Psoas muscle (tissue), 8 donors: ENCODE measurements around the gene ABHD5. TPM values are rescaled to one million over a fixed set of nuclear protein-coding genes. Genes with fewer than 3 reads are reported as not detected.

Experiments used
- ATAC-seq, 4 donors: fragments of 200-7000 bp; cut with Tn5 transposase; one replicate each; pipeline ENCODE4 v1.9.1; 2020; ENCODE audit warnings: moderate library complexity in 3 of 4, mild to moderate bottlenecking in 2 of 4
- DNase-seq, 2 donors: peaks; one replicate each; pipeline ENCODE4 v3.0.0-alpha.2; 2020
- H3K27ac ChIP-seq: fragments of 200-600 bp; one replicate; pipeline ENCODE4 v1.8.0; 2022
- H3K27me3 ChIP-seq, 3 donors: fragments of 200-600 bp in 1 of 3; one replicate each; pipeline versions ENCODE4 v1.6.1 to v1.8.0; 2013 to 2022; ENCODE audit warnings: low read length in 2 of 3, mild to moderate bottlenecking in 2 of 3, moderate library complexity in 1 of 3; ENCODE audit not compliant: insufficient read depth in 3 of 3
- H3K36me3 ChIP-seq, 2 donors: fragments of 200-600 bp in 1 of 2; one replicate each; pipeline versions ENCODE4 v1.6.1 to v1.8.0; 2013 to 2022; ENCODE audit warnings: low read depth in 1 of 2, mild to moderate bottlenecking in 1 of 2, moderate library complexity in 1 of 2; ENCODE audit not compliant: insufficient read depth in 1 of 2
- H3K4me1 ChIP-seq: fragments of 200-600 bp; one replicate; pipeline ENCODE4 v1.8.0; 2022
- H3K4me3 ChIP-seq: fragments of 200-600 bp; one replicate; pipeline ENCODE4 v1.8.0; 2022; ENCODE audit warnings: mild to moderate bottlenecking
- H3K9me3 ChIP-seq: fragments of 200-600 bp; one replicate; pipeline ENCODE4 v1.8.0; 2022
- WGBS, 3 donors: extraction: QIAGEN DNeasy Blood & Tissue Kit; methylation state at CpG; one replicate each; pipeline versions ENCODE4 v1.1.6 to v1.1.7; 2013; 5-methylcytosine and 5-hydroxymethylcytosine counted together
- intact Hi-C, 2 donors: fragments of 100-400 bp; cut with DNase I; formaldehyde crosslinking; loops; one replicate each; pipeline versions ENCODE4 v1.11.0 to v1.14.2; 2022
- long read RNA-seq, 2 donors: library from polyadenylated mRNA; unstranded; transcript quantifications; one replicate each; pipeline ENCODE4 v2.0.0, GENCODE V29; 2021
- polyA plus RNA-seq, 3 donors: library from polyadenylated mRNA; stranded (reverse); fragments of 200-250 nt; gene quantifications; one replicate each; pipeline ENCODE4 v1.2.3, GENCODE V29; 2013
- total RNA-seq, 4 donors: library from RNA; stranded (reverse); fragmentation: NEBNext Ultra II Directional in 2 of 4; extraction: Animal tissue kit (Norgen Biotek cat#: 25700) in 2 of 4; gene quantifications; one replicate each; pipeline versions ENCODE4 v1.2.1 to v1.2.4, GENCODE V29; 2021 to 2023
- TF ChIP-seq, protein P1 (sequence below): fragments of 200-600 bp; IDR thresholded peaks from one replicate; pipeline ENCODE4 v1.8.0; 2022; ENCODE audit warnings: antibody characterized with exemption
- donor health status: healthy with polysubstance abuse.
- donor health status: DM: no; HTN: no; CAD: no; lungs with moderate emphysema.
- donor health status: Bipolar disorder and iron deficiency.
- donor health status: healthy.
- donor health status: DM: yes; HTN: yes; CAD: no.
- donor health status: DM: no; HTN: no; CAD: no.
- donor health status: DM: no; HTN: no; CAD: no.
- donor health status: DM: yes; HTN: yes; CAD: no.

ABHD5 gene
- total RNA-seq = 10 to 100 TPM; 19.9 to 38.2 (median 25.7) TPM
- polyA plus RNA-seq = 10 to 100 TPM; 16.1 to 69.4 (median 32.0) TPM
- long read RNA-seq, donor 1, full-length matches to known transcripts = 18 of 22 reads
- long read RNA-seq, donor 1, partial matches to known transcripts = 1 of 22 reads
- long read RNA-seq, donor 1, other reads (novel, unspliced or antisense) = 3 of 22 reads
- long read RNA-seq, donor 2, full-length matches to known transcripts = 32 of 39 reads
- long read RNA-seq, donor 2, partial matches to known transcripts = 1 of 39 reads
- long read RNA-seq, donor 2, other reads (novel, unspliced or antisense) = 6 of 39 reads

DNA sequence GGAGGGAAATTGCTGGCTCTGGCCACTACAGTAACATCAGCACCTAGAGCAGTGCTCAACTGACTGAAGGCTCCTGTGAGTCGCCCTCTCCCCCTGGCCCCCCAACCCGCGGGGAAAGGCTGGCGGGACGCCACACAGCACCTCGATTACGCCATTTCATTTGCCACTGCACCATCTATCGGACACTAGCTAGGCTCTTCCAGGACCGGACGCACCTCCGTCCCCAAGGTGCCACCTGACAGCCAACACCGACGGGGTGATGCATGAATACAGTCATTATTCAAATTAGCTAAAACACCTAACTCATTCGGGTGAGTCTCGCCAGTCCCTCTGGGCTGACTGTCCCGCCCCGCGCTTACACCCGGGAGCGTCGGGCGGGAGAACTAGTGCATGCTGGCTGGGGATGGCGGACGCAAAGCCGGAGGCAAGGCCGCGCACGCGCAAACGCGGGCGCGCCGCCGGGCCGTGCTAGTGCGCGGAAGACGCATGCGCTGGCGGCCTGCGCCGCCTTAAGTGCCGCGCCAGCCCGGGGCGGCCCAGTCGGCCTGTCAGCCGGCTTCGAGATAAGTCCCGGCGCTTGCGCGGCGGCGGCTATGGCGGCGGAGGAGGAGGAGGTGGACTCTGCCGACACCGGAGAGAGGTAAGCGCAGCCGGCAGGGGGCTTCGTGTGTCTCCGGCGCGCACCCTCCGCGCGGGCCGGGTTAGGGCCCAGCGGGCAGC, at the start of gene ABHD5:
TSS of gene ABHD5 (plus strand) at position 539 of the 720 bp plus-strand sequence. CDS start at position 594, 55 bp downstream.
- intact Hi-C loops = loop anchor here (2.0 to 10.0 kb wide), 4 partner anchors 62 to 146 kb away; partner anchors contain the start of gene ANO10 (in 2 of the 2)
- H3K4me3 ChIP-seq = peak within 1 kb of the TSS; percentile 80
- H3K27ac ChIP-seq = peak within 1 kb of the TSS; percentile 87
- peak; percentile 91 to 96 for DNase-seq
- H3K27me3 ChIP-seq = no peaks in the 10 kb centered on the region
- ATAC-seq = peak; percentile 96 to 98 (median 98)
- WGBS, 3 donors = 0 to 1% (median 1%) methylated on average over 26 to 71 of the region's 71 CpGs
- TF ChIP-seq, protein P1, sequence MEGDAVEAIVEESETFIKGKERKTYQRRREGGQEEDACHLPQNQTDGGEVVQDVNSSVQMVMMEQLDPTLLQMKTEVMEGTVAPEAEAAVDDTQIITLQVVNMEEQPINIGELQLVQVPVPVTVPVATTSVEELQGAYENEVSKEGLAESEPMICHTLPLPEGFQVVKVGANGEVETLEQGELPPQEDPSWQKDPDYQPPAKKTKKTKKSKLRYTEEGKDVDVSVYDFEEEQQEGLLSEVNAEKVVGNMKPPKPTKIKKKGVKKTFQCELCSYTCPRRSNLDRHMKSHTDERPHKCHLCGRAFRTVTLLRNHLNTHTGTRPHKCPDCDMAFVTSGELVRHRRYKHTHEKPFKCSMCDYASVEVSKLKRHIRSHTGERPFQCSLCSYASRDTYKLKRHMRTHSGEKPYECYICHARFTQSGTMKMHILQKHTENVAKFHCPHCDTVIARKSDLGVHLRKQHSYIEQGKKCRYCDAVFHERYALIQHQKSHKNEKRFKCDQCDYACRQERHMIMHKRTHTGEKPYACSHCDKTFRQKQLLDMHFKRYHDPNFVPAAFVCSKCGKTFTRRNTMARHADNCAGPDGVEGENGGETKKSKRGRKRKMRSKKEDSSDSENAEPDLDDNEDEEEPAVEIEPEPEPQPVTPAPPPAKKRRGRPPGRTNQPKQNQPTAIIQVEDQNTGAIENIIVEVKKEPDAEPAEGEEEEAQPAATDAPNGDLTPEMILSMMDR = peak; percentile 25
- H3K4me1 ChIP-seq = peaks cover 34% of the 10 kb centered on the region
- H3K9me3 ChIP-seq = no peaks in the 10 kb centered on the region
- H3K36me3 ChIP-seq = no peaks in the 10 kb centered on the region

DNA sequence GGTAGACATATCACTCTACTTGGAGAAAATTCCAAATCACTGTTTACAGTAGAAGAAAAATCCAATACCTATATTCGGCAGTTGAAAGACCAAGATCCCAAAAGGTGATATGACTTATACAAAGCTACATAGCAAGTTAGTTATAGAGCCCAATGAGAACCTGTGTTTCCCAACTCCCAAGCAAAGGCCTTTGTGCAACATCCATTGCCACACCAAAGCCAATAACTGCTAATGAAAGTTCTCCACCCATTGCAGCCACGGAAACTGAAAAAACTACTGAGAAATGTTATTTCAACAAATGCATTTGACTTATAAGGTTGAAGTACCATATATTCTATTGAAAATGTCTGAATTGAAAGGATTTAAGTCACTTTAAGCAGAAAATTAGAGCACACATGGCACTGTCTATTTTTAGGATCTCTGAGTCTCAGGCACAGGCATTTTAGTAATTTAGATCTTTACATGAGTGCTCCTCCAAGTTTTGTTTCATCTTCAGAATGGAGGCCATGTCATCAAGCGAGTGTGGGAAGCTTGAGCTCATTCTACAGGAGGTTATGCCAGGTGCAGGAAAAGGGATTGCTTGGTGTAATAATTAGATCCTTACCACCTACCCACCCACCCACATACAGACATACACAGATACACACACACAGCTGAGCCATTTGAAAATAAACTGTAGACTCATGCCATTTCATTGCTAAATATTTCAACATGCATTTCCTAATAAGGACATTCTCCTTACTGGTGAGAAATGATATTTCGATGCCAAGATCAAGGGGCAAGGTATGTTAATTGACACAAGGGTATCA, 49.2 kb upstream of the ABHD5 start:
- Histone ChIP-seq H3K4me1 (peaks cover 4% of the 10 kb centered on the region), H3K36me3 (no peaks in the 10 kb centered on the region), H3K9me3 (no peaks in the 10 kb centered on the region), H3K4me3 (no peak overlapping the region), H3K27ac (no peak overlapping the region), H3K27me3 (no peaks in the 10 kb centered on the region)
- DNase-seq = no peak
- ATAC-seq = peak in 2 of 4 donors; percentile 66 to 67
- 78 to 86% (median 85%) methylated on average over 4 of the region's 4 CpGs for WGBS, 3 donors
- intact Hi-C loops = no loop called here
- TF ChIP-seq, protein P1 = no peak

DNA sequence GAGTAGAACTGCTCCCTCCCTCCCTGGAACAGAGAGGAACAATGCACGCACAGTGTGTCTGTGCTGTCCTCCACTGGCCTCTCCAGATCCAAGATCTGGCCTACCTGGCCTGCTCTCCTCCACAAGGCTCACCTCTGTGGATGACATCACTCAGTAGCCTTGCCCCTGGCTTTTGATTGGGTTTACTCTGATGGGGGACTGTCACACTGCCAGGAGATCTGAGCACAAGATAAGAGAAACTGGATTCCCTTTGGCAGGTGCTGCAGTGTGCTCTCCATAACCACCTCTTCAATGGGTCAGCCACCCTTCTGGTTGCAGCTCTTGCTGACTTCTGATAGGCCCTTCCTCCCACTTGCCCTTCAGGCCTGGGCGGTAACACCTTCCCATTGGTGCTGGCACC, 46.3 kb upstream of the ABHD5 start:
- Histone ChIP-seq H3K27ac (no peak overlapping the region), H3K36me3 (no peaks in the 10 kb centered on the region), H3K4me3 (no peak overlapping the region), H3K4me1 (peaks cover 5% of the 10 kb centered on the region), H3K27me3 (no peaks in the 10 kb centered on the region), H3K9me3 (no peaks in the 10 kb centered on the region)
- DNase-seq (no peak), ATAC-seq (no peak)
- TF ChIP-seq, protein P1 = no peak
- 95 to 100% (median 97%) methylated on average over 2 of the region's 2 CpGs for WGBS, 3 donors
- intact Hi-C loops = no loop called here

DNA sequence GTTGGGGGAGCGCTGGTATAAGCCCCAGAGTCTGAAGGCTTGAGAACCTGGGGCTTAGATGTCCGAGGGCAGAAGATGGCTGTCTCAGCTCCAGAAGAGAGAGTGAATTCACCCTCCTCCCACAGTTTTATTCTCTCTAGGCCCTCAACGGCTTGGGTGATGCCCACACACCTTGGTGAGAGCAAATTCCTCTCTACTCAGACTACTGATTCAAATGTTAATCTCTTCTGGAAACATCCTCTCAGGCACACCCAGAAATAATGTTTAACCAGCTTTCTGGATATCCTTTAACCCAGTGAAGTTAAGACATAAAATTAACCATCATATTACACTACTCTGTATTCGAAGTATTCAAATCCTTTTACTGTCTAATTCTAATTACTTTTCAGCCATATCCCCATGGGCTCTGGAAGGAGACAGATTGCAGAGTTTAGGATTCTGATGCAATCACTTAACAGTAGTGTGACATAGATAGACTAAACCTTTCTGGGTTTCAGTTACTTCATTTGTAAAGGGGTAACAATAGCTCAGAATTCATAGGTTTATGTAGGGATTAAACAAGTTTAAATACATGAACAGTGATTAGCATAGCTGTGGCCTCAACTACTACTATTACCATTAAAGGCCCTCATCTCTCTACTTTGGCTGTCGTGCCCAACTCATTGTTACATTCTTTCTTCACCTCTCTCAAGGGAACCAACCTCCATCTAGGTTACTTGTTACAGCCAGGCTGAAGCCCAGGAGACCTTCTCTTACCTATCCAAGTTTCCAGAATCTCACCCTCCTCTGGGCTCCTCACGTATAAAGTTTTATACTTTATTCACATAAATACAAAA, 43.2 kb upstream of the ABHD5 start:
- WGBS, 3 donors = 73 to 76% (median 76%) methylated on average over 6 of the region's 6 CpGs

More for the DNA sequence above, 43.2 kb upstream of the ABHD5 start:
- H3K27me3 ChIP-seq = no peaks in the 10 kb centered on the region
- no peak for DNase-seq
- H3K27ac ChIP-seq = no peak overlapping the region
- peaks cover 5% of the 10 kb centered on the region for H3K4me1 ChIP-seq
- H3K36me3 ChIP-seq = no peaks in the 10 kb centered on the region
- TF ChIP-seq, protein P1 = no peak
- H3K4me3 ChIP-seq = no peak overlapping the region
- no peaks in the 10 kb centered on the region for H3K9me3 ChIP-seq
- ATAC-seq = no peak
- intact Hi-C loops = no loop called here
